Tibial nerve (tissue), 4 donors: ENCODE data around the gene TFR2. TPM values are rescaled to one million over a fixed set of nuclear protein-coding genes. Genes with fewer than 3 reads are reported as not detected.

Experiments used
- DNase-seq, 2 donors: peaks; one replicate each; pipeline ENCODE4 v3.0.0-alpha.2; 2019; ENCODE audit warnings: low spot score in 2 of 2
- H3K27ac ChIP-seq, 4 donors: fragments of 200-600 bp; sonication (generic) in 3 of 4; one replicate each; pipeline ENCODE4 v1.5.1; 2017 to 2019; ENCODE audit warnings: mild to moderate bottlenecking in 1 of 4
- H3K27me3 ChIP-seq, 2 donors: fragments of 200-600 bp; sonication (generic) in 1 of 2; one replicate each; pipeline versions ENCODE4 v1.5.1 to v1.6.0; 2017 to 2019
- H3K36me3 ChIP-seq, 3 donors: fragments of 200-600 bp; sonication (generic); one replicate each; pipeline ENCODE4 v1.5.1; 2018 to 2019
- H3K4me1 ChIP-seq, 4 donors: fragments of 200-600 bp; sonication (generic) in 3 of 4; one replicate each; pipeline ENCODE4 v1.5.1; 2017 to 2019
- H3K4me3 ChIP-seq, 4 donors: fragments of 200-600 bp; sonication (generic) in 3 of 4; one replicate each; pipeline ENCODE4 v1.5.1; 2017 to 2019; ENCODE audit warnings: mild to moderate bottlenecking in 1 of 4, moderate library complexity in 1 of 4
- H3K9me3 ChIP-seq, 4 donors: fragments of 200-600 bp; sonication (generic) in 3 of 4; one replicate each; pipeline ENCODE4 v1.5.1; 2017 to 2019
- EP300 ChIP-seq, 2 donors: sonication (generic); formaldehyde crosslinking; IDR thresholded peaks; one replicate each; pipeline ENCODE4 v1.6.1; 2017; ENCODE audit warnings: antibody characterized with exemption in 2 of 2, mild to moderate bottlenecking in 1 of 2
- POLR2A ChIP-seq, 2 donors: fragments of 450-650 bp; IDR thresholded peaks; one replicate each; pipeline ENCODE4 v1.6.1; 2017; ENCODE audit warnings: antibody characterized with exemption in 2 of 2, mild to moderate bottlenecking in 2 of 2, moderate library complexity in 2 of 2
- WGBS, 2 donors: methylation state at CpG; one replicate each; pipeline ENCODE4 v1.1.5; 2018; 5-methylcytosine and 5-hydroxymethylcytosine counted together
- total RNA-seq, 4 donors: library from RNA; depleted of rRNA; stranded (reverse); fragments of >200 nt; gene quantifications; one replicate each; pipeline ENCODE4 v1.1.0, GENCODE V29; 2016
- TF ChIP-seq, protein P1 (sequence below), 5 experiments: fragments of 200-600 bp in 3 of 5; fragments of 450-650 bp in 2 of 5; sonication (generic) in 3 of 5; IDR thresholded peaks; one replicate each; pipeline ENCODE4 v1.5.1; 2016 to 2019; ENCODE audit warnings: antibody characterized with exemption in 5 of 5, mild to moderate bottlenecking in 3 of 5, moderate library complexity in 2 of 5

Gene TFR2
- total RNA-seq, 4 donors from 2014 or later, result 2.1 TPM; not detected in 3

DNA sequence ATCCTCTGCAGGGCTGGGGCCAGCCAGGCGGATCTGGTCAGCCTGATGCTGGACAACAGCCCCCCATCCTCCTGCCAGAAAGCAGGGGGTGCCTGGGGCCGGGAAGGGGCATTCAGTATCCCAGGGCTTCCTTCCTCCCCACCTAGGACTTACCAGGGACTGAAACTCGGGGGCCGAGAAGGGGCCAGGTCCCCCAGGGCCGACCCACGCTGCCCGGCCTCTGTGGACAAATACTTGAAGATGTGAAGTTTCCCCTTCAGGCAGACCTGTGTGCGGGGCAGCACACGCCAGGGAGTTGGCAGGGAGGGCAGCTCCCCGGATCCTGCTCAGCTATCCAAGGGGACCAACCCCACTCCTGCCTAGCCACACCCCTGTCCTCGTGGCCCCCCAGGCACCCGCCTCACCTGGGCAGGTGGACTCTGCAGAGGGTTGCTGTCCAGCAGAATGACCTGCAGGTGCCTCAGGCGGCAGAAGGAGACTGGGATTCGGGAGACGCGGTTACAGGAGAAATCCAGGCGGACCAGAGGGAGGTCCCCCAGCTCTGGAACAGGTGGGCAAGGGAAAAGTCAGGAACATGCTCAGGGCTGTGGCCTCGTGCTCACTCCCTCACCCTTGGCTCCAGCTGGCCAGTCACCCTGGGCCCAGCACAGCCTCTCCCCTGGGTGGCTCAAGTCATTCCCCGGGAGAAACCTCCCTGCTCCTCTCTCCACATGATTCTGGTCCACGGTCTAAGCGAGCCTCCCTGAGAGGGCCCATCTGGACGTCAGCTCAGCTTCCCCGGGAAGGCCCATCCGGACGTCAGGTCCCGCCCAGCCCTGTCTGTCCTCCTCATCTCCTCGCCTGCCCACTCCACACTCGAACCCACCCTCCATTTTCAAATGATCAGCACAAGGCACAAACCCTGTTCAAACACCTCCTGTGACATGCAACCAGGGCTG lies 62.8 kb downstream of the TFR2 start:
- Histone ChIP-seq H3K36me3 (peaks cover 3 to 97% (median 66%) of the 10 kb centered on the region in 3 donors), H3K4me3 (no peak overlapping the region)
- 89 to 91% methylated on average over 25 to 26 of the region's 28 CpGs for WGBS, 2 donors

DNA sequence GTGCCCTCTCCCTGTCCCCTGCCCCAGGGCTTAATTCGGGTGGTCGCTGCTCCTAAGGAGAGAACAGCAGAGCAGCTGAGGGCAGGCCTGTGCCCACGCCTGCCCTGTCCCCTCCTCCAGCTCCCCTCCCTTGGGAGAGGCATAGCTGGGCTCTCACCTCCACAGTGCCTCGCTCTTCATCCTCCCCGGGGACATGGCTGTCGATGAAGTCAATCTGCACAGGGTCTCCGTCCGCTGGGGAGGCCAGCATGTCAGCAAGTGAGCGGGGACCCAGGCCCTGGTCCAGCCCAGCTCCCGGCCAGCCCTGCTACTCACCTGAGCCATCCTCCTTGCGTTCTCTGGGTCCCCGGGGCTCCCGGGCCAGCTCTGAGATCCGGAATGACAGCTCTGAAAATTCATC lies 63.8 kb downstream of the TFR2 start:
- TF ChIP-seq, protein P1, sequence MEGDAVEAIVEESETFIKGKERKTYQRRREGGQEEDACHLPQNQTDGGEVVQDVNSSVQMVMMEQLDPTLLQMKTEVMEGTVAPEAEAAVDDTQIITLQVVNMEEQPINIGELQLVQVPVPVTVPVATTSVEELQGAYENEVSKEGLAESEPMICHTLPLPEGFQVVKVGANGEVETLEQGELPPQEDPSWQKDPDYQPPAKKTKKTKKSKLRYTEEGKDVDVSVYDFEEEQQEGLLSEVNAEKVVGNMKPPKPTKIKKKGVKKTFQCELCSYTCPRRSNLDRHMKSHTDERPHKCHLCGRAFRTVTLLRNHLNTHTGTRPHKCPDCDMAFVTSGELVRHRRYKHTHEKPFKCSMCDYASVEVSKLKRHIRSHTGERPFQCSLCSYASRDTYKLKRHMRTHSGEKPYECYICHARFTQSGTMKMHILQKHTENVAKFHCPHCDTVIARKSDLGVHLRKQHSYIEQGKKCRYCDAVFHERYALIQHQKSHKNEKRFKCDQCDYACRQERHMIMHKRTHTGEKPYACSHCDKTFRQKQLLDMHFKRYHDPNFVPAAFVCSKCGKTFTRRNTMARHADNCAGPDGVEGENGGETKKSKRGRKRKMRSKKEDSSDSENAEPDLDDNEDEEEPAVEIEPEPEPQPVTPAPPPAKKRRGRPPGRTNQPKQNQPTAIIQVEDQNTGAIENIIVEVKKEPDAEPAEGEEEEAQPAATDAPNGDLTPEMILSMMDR (IDR thresholded peaks at IDR 0.05), result no peak
- no peak for TF ChIP-seq POLR2A (IDR thresholded peaks at IDR 0.05)
- TF ChIP-seq EP300 (IDR thresholded peaks at IDR 0.05), result no peak
- no peak for DNase-seq
- no peak overlapping the region for H3K4me3 ChIP-seq
- WGBS, 2 donors, result 91 to 96% methylated on average over 11 to 14 of the region's 14 CpGs
- no peaks in the 10 kb centered on the region for H3K27me3 ChIP-seq
- peaks cover 0 to 10% (median 2%) of the 10 kb centered on the region in 4 donors for H3K4me1 ChIP-seq
- peak overlapping the region in 1 of 4 donors; percentile 20 for H3K27ac ChIP-seq
- H3K36me3 ChIP-seq, result peaks cover 3 to 100% (median 66%) of the 10 kb centered on the region in 3 donors
- H3K9me3 ChIP-seq, result no peaks in the 10 kb centered on the region

More for the DNA sequence above, 62.8 kb downstream of the TFR2 start:
- Histone ChIP-seq H3K27me3 (no peaks in the 10 kb centered on the region), H3K9me3 (no peaks in the 10 kb centered on the region), H3K4me1 (peaks cover 0 to 16% (median 10%) of the 10 kb centered on the region in 4 donors), H3K27ac (no peak overlapping the region)
- TF ChIP-seq POLR2A (IDR thresholded peaks at IDR 0.05) (no peak), EP300 (IDR thresholded peaks at IDR 0.05) (no peak)
- TF ChIP-seq, protein P1 (IDR thresholded peaks at IDR 0.05), result no peak
- no peak for DNase-seq

GRCh38 chr7:100577103-100577502 lies 64.2 kb downstream of the TFR2 start:
- no peak for DNase-seq
- 89 to 92% methylated on average over 16 to 22 of the region's 24 CpGs for WGBS, 2 donors
- TF ChIP-seq, protein P1 (IDR thresholded peaks at IDR 0.05), result no peak
- no peak for TF ChIP-seq EP300 (IDR thresholded peaks at IDR 0.05)
- TF ChIP-seq POLR2A (IDR thresholded peaks at IDR 0.05), result no peak
- Histone ChIP-seq H3K4me1 (peaks cover 0 to 10% (median 0%) of the 10 kb centered on the region in 4 donors), H3K4me3 (no peak overlapping the region), H3K27ac (no peak overlapping the region), H3K27me3 (no peaks in the 10 kb centered on the region), H3K9me3 (no peaks in the 10 kb centered on the region), H3K36me3 (peaks cover 3 to 100% (median 62%) of the 10 kb centered on the region in 3 donors)

- H3K4me3 ChIP-seq, result no peak overlapping the region
- H3K4me1 ChIP-seq, result peaks cover 0 to 13% (median 0%) of the 10 kb centered on the region in 4 donors
- WGBS, 2 donors, result 86 to 90% methylated on average over 12 to 13 of the region's 13 CpGs
- no peaks in the 10 kb centered on the region for H3K27me3 ChIP-seq
- DNase-seq, result no peak
- H3K9me3 ChIP-seq, result no peaks in the 10 kb centered on the region
- no peak for TF ChIP-seq EP300 (IDR thresholded peaks at IDR 0.05)
- TF ChIP-seq, protein P1 (IDR thresholded peaks at IDR 0.05), result no peak
- TF ChIP-seq POLR2A (IDR thresholded peaks at IDR 0.05), result no peak
- peaks cover 3 to 96% (median 56%) of the 10 kb centered on the region in 3 donors for H3K36me3 ChIP-seq
- no peak overlapping the region for H3K27ac ChIP-seq
Measured at GRCh38 chr7:100576384-100576993, 64.9 kb downstream of the TFR2 start.
